ENCODE measurements around the gene TSSC4. TPM values are rescaled to one million over a fixed set of nuclear protein-coding genes. Genes with fewer than 3 reads are reported as not detected.

TSSC4 gene
- total RNA-seq, 1 donor from 2014 or later, result 40.6 TPM

DNA sequence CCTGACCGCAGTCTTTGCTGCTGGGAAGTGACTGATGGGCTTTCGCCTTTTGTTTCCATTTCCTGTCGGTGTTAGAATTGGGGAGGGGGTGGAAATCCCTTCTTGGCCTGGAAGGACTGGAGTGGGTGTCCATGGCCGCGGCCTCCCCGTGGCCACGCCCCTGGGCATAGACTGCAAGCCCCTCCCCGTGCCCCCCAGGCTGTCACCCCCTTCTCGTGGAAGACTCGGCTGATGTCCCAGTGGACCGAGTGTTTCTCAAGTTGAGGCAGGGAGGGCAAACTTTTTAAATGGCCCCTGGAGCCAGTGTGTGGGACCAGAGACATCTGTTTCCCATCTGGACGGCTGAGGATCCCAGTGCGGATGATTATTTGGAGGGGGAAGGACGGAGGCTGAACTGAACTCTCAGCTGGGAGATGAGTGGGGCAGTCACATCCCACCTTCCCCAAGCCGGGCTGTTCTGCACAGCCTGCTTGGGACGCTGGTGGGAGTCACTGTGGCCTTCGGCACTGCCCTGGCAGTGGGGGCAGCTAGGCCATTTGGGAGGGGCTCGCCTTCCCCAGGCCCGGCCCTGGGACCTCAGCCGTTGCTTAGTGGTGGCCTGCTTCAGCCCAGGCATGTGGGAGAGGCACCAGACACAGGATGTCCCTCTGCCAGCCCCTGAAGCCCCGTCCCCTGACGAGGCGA, 21.9 kb upstream of the TSSC4 start:
- Histone ChIP-seq H3K9me3 (no peaks in the 10 kb centered on the region), H3K4me1 (peaks cover 47% of the 10 kb centered on the region), H3K36me3 (no peaks in the 10 kb centered on the region), H3K4me3 (peak overlapping the region; percentile 99), H3K27ac (peak overlapping the region; percentile 99), H3K27me3 (no peaks in the 10 kb centered on the region)
- TF ChIP-seq, protein P1, sequence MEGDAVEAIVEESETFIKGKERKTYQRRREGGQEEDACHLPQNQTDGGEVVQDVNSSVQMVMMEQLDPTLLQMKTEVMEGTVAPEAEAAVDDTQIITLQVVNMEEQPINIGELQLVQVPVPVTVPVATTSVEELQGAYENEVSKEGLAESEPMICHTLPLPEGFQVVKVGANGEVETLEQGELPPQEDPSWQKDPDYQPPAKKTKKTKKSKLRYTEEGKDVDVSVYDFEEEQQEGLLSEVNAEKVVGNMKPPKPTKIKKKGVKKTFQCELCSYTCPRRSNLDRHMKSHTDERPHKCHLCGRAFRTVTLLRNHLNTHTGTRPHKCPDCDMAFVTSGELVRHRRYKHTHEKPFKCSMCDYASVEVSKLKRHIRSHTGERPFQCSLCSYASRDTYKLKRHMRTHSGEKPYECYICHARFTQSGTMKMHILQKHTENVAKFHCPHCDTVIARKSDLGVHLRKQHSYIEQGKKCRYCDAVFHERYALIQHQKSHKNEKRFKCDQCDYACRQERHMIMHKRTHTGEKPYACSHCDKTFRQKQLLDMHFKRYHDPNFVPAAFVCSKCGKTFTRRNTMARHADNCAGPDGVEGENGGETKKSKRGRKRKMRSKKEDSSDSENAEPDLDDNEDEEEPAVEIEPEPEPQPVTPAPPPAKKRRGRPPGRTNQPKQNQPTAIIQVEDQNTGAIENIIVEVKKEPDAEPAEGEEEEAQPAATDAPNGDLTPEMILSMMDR (IDR thresholded peaks at IDR 0.05), result no peak
- ATAC-seq, result no peak
- no peak for DNase-seq
- intact Hi-C loops (cut with DNase I), result no loop called here

DNA sequence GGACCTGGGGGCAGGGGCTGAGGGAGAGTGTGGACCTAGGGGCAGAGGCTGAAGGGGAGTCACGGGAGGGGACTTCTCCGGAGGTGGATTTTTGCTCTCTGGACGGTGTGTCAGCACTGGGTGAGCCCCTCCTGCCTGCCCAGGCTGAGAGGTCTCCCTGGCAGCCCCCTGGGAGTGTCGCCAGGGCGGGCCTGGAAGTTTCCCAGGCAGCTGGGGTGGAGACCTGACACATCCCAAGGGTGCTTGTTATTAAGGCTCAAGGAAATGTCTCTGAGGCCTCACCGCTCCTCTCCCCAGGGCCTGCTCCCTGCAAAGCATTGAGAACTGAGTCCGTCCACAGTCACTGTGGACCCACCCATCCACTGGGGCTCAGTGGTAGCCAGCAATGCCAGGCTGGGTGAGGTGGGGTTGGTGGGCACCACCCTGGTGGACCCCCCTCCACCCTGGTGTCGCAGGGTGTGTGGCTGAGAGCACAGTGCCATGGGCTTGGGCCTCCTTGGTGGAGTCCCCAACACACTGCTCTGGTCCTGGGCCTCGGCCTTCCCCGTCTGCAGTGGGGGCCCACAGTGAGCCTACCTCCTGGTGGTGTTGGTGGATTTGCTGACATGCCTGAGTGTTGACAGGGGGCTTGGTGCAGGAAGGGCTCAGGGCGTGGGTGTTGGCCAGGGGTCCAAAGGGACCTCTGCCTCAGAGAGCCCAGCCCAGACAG, 20.9 kb upstream of the TSSC4 start:
- Histone ChIP-seq H3K36me3 (no peaks in the 10 kb centered on the region), H3K27ac (peak overlapping the region; percentile 99), H3K27me3 (no peaks in the 10 kb centered on the region), H3K4me3 (peak overlapping the region; percentile 99), H3K4me1 (peaks cover 53% of the 10 kb centered on the region), H3K9me3 (no peaks in the 10 kb centered on the region)
- DNase-seq (no peak), ATAC-seq (no peak)
- TF ChIP-seq, protein P1 (IDR thresholded peaks at IDR 0.05), result no peak
- intact Hi-C loops (cut with DNase I), result no loop called here

DNA sequence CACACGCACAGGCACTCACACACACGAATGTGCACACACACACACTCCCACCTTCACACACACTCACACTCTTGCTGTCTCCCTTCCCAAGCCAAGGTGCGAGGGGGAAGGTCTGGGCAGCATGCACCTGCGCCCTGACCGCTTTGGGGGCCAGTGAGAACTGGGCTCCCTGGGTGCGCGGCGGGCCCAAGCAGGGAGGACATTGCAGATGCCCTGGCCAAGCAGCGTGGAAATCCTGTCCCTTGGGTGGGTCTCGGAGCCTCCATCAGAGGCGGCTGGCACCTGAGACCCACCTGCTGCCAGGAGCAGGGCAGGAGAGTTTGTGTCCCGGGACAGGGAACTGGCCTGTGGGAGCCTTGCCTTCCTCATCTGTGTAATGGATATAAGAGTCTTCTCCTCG, 20.2 kb upstream of the TSSC4 start:
- no peaks in the 10 kb centered on the region for H3K9me3 ChIP-seq
- H3K4me3 ChIP-seq, result peak overlapping the region; percentile 99
- DNase-seq, result no peak
- peaks cover 60% of the 10 kb centered on the region for H3K4me1 ChIP-seq
- intact Hi-C loops (cut with DNase I), result no loop called here
- H3K36me3 ChIP-seq, result no peaks in the 10 kb centered on the region
- TF ChIP-seq, protein P1 (IDR thresholded peaks at IDR 0.05), result no peak
- H3K27ac ChIP-seq, result peak overlapping the region; percentile 99
- no peaks in the 10 kb centered on the region for H3K27me3 ChIP-seq
- ATAC-seq, result no peak

DNA sequence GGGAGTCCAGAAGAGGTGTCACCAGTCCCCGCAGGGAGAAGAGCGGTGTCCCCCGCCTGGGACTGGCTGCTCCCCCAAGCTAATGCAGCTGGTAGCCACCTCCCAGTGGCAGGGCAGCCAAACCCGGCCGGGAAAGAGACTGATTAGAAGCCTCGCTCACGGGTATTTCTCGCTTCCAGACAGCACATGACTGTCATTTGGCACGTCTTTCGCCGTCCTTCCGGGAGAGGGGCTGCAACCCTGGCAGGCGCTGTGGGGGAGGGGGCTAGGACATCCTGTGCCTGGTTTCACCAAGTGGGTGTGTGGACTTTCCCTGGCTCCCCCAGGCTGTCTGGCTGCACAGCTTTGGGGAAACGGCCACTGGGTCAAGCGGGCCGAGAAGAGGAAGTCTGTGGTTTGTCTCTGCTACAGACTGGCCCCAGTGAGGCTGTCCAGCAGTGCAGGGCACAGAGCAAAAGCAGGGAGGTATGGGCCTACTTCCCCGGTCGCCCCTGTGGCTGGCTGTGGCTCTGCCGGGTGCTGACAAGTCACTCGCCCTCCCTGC, 19.7 kb upstream of the TSSC4 start:
- TF ChIP-seq, protein P1 (IDR thresholded peaks at IDR 0.05), result no peak
- H3K27me3 ChIP-seq, result no peaks in the 10 kb centered on the region
- H3K9me3 ChIP-seq, result no peaks in the 10 kb centered on the region
- H3K4me3 ChIP-seq, result peak overlapping the region; percentile 99
- H3K4me1 ChIP-seq, result peaks cover 63% of the 10 kb centered on the region
- ATAC-seq (peak; percentile 70), DNase-seq (peak; percentile 93)
- intact Hi-C loops (cut with DNase I), result no loop called here
- peaks cover 3% of the 10 kb centered on the region for H3K36me3 ChIP-seq
- H3K27ac ChIP-seq, result peak overlapping the region; percentile 99

DNA sequence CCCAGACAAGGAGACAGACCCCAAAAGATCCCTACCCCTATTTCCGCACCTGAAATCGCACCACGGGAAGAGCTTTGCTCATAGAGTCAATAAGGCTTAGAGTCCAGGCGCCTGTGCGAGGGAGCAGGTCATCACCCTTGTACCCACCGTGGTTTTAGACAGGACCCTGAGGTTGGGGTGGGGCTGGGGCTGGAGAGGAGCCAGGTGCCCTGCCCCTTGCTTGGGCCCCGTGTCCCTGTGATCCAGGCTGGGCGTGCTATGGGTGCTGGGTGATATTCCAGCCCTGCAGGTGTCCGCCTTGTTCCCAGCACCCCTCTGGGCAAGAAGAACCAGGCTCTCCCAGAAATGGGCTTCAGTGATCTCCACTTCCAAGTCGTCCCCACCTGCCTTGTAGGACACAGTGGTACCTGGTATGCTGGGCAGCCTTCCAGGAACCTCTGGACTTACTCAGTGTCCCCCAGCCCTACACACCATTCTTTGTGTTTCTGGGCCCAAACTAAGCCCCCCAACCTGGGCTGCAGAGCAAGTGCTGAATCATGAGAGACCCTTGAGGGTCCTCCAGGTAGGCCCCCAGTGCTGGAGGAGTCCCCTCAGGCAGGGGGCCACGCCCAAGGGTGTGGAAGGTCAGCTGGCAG, 18.9 kb upstream of the TSSC4 start:
- no peak for ATAC-seq
- TF ChIP-seq, protein P1 (IDR thresholded peaks at IDR 0.05), result no peak

More for the DNA sequence above, 18.9 kb upstream of the TSSC4 start:
- intact Hi-C loops (cut with DNase I), result no loop called here
- Histone ChIP-seq H3K36me3 (peaks cover 4% of the 10 kb centered on the region), H3K4me3 (no peak overlapping the region), H3K9me3 (no peaks in the 10 kb centered on the region), H3K4me1 (peaks cover 71% of the 10 kb centered on the region), H3K27ac (peak overlapping the region; percentile 99), H3K27me3 (no peaks in the 10 kb centered on the region)
- no peak for DNase-seq
